Ishikawa (cell line): ENCODE data around the gene HMMR.

ENCODE experiments used
- EGR1 ChIP-seq: IDR thresholded peaks from 2 replicates; pipeline ENCODE4 v1.6.1; 2012
- EP300 ChIP-seq: IDR thresholded peaks from 2 replicates; pipeline ENCODE4 v1.6.1; 2012; ENCODE audit warnings: borderline replicate concordance
- MAX ChIP-seq: IDR thresholded peaks from 2 replicates; pipeline ENCODE4 v1.6.1; 2012
- RAD21 ChIP-seq: IDR thresholded peaks from 2 replicates; pipeline ENCODE4 v1.6.1; 2012; ENCODE audit warnings: low read depth
- TAF1 ChIP-seq: IDR thresholded peaks from 2 replicates; pipeline ENCODE4 v1.6.1; 2012; ENCODE audit warnings: low read depth, mild to moderate bottlenecking

DNA sequence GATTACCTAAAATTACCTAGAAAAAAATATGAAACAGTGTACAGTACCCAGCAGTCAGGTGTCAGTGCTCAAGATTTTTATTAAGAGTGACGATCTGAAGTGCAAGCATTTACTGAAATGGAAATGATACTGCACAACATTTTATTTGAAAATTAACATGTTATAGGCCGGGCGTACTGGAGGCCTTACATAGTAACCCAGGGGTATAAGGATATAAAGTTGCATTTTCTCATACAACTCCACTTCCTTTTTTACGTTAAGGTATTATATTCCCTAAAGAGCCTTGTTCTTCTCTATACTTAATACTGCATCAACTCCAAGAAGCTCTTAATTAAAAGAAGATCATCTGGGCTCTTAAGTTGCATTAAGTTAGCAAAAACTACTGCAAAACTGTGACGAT lies 48.3 kb downstream of the HMMR start:
- TF ChIP-seq MAX (no peak), RAD21 (no peak), EGR1 (no peak), EP300 (no peak), TAF1 (no peak)
